ENCODE measurements around the gene DGLUCY. TPM values are rescaled to one million over a fixed set of nuclear protein-coding genes. Genes with fewer than 3 reads are reported as not detected.
A peak's percentile ranks its signal among the peaks of the same experiment; 100 is the strongest.

Gene DGLUCY
- total RNA-seq, 1 donor from 2014 or later: 20.0 TPM

- Histone ChIP-seq H4K20me1 (ENCODE audit: insufficient read depth, low read length) (peaks cover 11% of the 10 kb centered on the region), H3K4me2 (ENCODE audit: low read length) (no peak overlapping the region), H3K4me3 (ENCODE audit: insufficient read depth, low read depth, low read length) (no peak overlapping the region), H3K79me2 (ENCODE audit: insufficient read depth, low read length) (no peaks in the 10 kb centered on the region), H3K27me3 (ENCODE audit: insufficient read depth, low read length) (peaks cover 58% of the 10 kb centered on the region), H3K36me3 (ENCODE audit: insufficient read depth, low read length) (no peaks in the 10 kb centered on the region), H3K9me3 (ENCODE audit: insufficient read depth, low read depth, low read length) (peaks cover 2% of the 10 kb centered on the region), H2AFZ (ENCODE audit: low read depth, low read length) (no peak overlapping the region), H3K4me1 (ENCODE audit: insufficient read depth, low read length) (no peaks in the 10 kb centered on the region), H3K9ac (ENCODE audit: low read length) (no peak overlapping the region), H3K27ac (ENCODE audit: low read depth, low read length) (no peak overlapping the region)
- TF ChIP-seq CTCF (IDR thresholded peaks at IDR 0.05; ENCODE audit: insufficient read depth, low read depth, low read length) (no peak), EZH2 (IDR thresholded peaks at IDR 0.05; ENCODE audit: insufficient read depth, low read length) (no peak)
- Mint-ChIP-seq H3K4me3 (ENCODE audit: unreplicated experiment) (no peak overlapping the region), H3K36me3 (ENCODE audit: low read depth, unreplicated experiment) (peaks cover 16% of the 10 kb centered on the region), H3K4me1 (ENCODE audit: low read depth, unreplicated experiment) (peaks cover 10% of the 10 kb centered on the region), H3K27me3 (ENCODE audit: low read depth, unreplicated experiment) (no peaks in the 10 kb centered on the region), H3K9me3 (ENCODE audit: unreplicated experiment) (no peaks in the 10 kb centered on the region), H3K27ac (ENCODE audit: unreplicated experiment) (no peak overlapping the region)
- peak; percentile 74 for DNase-seq (ENCODE audit: low read depth)
- no peak for FAIRE-seq
These were observed 30.7 kb downstream of the DGLUCY start for GRCh38 chr14:91144425-91145145.

GRCh38 chr14:91145391-91146160 lies 31.7 kb downstream of the DGLUCY start:
- Histone ChIP-seq H3K4me2 (ENCODE audit: low read length) (no peak overlapping the region), H4K20me1 (ENCODE audit: insufficient read depth, low read length) (peaks cover 11% of the 10 kb centered on the region), H3K9me3 (ENCODE audit: insufficient read depth, low read depth, low read length) (peaks cover 2% of the 10 kb centered on the region), H3K4me3 (ENCODE audit: insufficient read depth, low read depth, low read length) (no peak overlapping the region), H3K27ac (ENCODE audit: low read depth, low read length) (no peak overlapping the region), H3K27me3 (ENCODE audit: insufficient read depth, low read length) (peaks cover 53% of the 10 kb centered on the region), H3K79me2 (ENCODE audit: insufficient read depth, low read length) (no peaks in the 10 kb centered on the region), H3K4me1 (ENCODE audit: insufficient read depth, low read length) (no peaks in the 10 kb centered on the region), H3K9ac (ENCODE audit: low read length) (no peak overlapping the region), H2AFZ (ENCODE audit: low read depth, low read length) (no peak overlapping the region), H3K36me3 (ENCODE audit: insufficient read depth, low read length) (no peaks in the 10 kb centered on the region)
- Mint-ChIP-seq H3K4me3 (ENCODE audit: unreplicated experiment) (no peak overlapping the region), H3K27ac (ENCODE audit: unreplicated experiment) (no peak overlapping the region), H3K9me3 (ENCODE audit: unreplicated experiment) (no peaks in the 10 kb centered on the region), H3K27me3 (ENCODE audit: low read depth, unreplicated experiment) (no peaks in the 10 kb centered on the region), H3K36me3 (ENCODE audit: low read depth, unreplicated experiment) (peaks cover 16% of the 10 kb centered on the region), H3K4me1 (ENCODE audit: low read depth, unreplicated experiment) (peaks cover 8% of the 10 kb centered on the region)
- FAIRE-seq: no peak
- no peak for TF ChIP-seq EZH2 (IDR thresholded peaks at IDR 0.05; ENCODE audit: insufficient read depth, low read length)
- TF ChIP-seq CTCF (IDR thresholded peaks at IDR 0.05; ENCODE audit: insufficient read depth, low read depth, low read length): no peak
- no peak for DNase-seq (ENCODE audit: low read depth)
